HepG2 (cell line): Measurements from ENCODE around the gene DDX1. TPM values are rescaled to one million over a fixed set of nuclear protein-coding genes. Genes with fewer than 3 reads are reported as not detected.

Experiments
- SRF ChIP-seq: IDR thresholded peaks from 2 replicates; pipeline ENCODE4 v1.6.1; 2011; ENCODE audit warnings: mild to moderate bottlenecking, low read depth, low read length, moderate library complexity
- ZSCAN22 ChIP-seq: sonication (generic); formaldehyde crosslinking; IDR thresholded peaks from 2 replicates; pipeline ENCODE4 v1.4.0; 2020; ENCODE audit warnings: mild to moderate bottlenecking, missing genetic modification reagents
- polyA plus RNA-seq, 8 experiments: library from polyadenylated mRNA; depleted of rRNA in 3 of 8; stranded (reverse) in 7 of 8; unstranded in 1 of 8; fragments of >200 nt; fragmentation: Illumina TruSeq in 4 of 8; extraction: Trizol in 4 of 8; gene quantifications; 2 replicates each; pipeline versions ENCODE4 v1.2.1 to v1.2.3, GENCODE V29; 2011 to 2016; ENCODE audit warnings: low read depth in 4 of 8, missing spikeins in 1 of 8, mixed read lengths in 1 of 8; ENCODE audit not compliant: insufficient read depth in 1 of 8
- total RNA-seq, 5 experiments: library from RNA; depleted of rRNA; stranded (reverse); fragments of >200 nt; fragmentation: Illumina TruSeq; extraction: Trizol; gene quantifications; 2 replicates each; pipeline ENCODE4 v1.2.3, GENCODE V29; 2016; ENCODE audit warnings: low read depth in 1 of 5
- TF ChIP-seq, protein P1 (sequence below): sonication (generic); formaldehyde crosslinking; IDR thresholded peaks from 2 replicates; pipeline ENCODE4 v1.8.0; 2022; ENCODE audit warnings: mild to moderate bottlenecking, missing genetic modification reagents, moderate library complexity
- TF ChIP-seq, protein P2 (sequence below): sonication (generic); formaldehyde crosslinking; IDR thresholded peaks from 2 replicates; pipeline ENCODE4 v1.4.0; 2020; ENCODE audit warnings: missing genetic modification reagents, borderline replicate concordance
- TF ChIP-seq, protein P3 (sequence below): sonication (generic); formaldehyde crosslinking; IDR thresholded peaks from 2 replicates; pipeline ENCODE4 v1.4.0; 2020; ENCODE audit warnings: mild to moderate bottlenecking, missing genetic modification reagents
- TF ChIP-seq, protein P4 (sequence below): sonication (generic); formaldehyde crosslinking; IDR thresholded peaks from 2 replicates; pipeline ENCODE4 v1.4.0; 2020; ENCODE audit warnings: mild to moderate bottlenecking, missing genetic modification reagents

The DDX1 gene
- total and polyA plus RNA-seq, 2 of the 13 experiments (the other 11 are each of a cell fraction or from before 2014, with no cell fraction given): 81.6 to 130 TPM

DNA sequence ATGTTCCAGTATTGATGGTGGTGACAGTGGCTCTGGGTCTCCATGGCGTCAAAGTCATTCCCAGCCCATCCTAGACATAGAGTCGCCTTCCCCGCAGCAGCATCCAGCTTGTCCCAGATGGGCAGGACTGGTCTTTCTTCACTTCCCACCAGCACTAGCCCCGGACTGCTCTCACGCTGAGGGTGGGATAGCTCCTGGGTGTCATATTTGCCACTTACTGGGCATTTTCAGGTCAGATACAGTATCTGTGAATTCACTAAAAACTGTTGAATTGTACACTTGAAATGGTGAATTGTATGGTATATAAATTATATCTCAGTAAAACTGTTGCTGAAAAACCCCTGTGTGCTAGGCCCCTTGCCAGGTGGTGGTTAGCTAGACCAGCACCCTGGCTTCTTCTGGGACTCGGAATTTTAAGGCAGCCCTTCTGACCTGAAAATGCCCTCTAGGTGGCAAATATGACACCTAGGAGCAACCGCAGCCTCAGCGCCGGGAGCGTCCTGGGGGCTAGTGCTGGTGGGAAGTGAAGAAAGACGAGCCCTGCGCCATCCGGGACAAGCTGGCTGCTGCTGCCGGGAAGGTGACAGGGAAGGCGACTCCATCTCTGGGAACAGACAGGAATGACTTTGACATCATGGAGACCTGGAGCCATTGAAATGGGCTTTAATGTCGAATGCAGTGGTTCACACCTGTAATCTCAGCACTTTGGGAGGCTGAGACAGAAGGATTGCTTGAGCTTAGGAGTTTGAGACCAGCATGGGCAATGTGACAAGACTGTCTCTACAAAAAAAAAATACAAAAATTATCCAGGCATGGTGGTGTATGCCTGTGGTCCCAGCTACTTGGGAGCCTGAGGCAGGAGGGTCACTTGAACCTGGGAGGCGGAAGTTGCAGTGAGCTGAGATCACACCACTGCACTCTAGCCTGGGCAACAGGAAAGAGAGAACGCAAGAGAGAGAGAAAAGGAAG is 56.2 kb downstream of the DDX1 start (continued):
- TF ChIP-seq, protein P1, sequence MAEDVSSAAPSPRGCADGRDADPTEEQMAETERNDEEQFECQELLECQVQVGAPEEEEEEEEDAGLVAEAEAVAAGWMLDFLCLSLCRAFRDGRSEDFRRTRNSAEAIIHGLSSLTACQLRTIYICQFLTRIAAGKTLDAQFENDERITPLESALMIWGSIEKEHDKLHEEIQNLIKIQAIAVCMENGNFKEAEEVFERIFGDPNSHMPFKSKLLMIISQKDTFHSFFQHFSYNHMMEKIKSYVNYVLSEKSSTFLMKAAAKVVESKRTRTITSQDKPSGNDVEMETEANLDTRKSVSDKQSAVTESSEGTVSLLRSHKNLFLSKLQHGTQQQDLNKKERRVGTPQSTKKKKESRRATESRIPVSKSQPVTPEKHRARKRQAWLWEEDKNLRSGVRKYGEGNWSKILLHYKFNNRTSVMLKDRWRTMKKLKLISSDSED (CRISPR knock-in tag): no peak
- TF ChIP-seq, protein P2, sequence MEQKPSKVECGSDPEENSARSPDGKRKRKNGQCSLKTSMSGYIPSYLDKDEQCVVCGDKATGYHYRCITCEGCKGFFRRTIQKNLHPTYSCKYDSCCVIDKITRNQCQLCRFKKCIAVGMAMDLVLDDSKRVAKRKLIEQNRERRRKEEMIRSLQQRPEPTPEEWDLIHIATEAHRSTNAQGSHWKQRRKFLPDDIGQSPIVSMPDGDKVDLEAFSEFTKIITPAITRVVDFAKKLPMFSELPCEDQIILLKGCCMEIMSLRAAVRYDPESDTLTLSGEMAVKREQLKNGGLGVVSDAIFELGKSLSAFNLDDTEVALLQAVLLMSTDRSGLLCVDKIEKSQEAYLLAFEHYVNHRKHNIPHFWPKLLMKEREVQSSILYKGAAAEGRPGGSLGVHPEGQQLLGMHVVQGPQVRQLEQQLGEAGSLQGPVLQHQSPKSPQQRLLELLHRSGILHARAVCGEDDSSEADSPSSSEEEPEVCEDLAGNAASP: no peak
- no peak for TF ChIP-seq SRF
- TF ChIP-seq, protein P3, sequence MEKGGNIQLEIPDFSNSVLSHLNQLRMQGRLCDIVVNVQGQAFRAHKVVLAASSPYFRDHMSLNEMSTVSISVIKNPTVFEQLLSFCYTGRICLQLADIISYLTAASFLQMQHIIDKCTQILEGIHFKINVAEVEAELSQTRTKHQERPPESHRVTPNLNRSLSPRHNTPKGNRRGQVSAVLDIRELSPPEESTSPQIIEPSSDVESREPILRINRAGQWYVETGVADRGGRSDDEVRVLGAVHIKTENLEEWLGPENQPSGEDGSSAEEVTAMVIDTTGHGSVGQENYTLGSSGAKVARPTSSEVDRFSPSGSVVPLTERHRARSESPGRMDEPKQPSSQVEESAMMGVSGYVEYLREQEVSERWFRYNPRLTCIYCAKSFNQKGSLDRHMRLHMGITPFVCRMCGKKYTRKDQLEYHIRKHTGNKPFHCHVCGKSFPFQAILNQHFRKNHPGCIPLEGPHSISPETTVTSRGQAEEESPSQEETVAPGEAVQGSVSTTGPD: no peak
- no peak for TF ChIP-seq ZSCAN22 (CRISPR knock-in tag)
- TF ChIP-seq, protein P4, sequence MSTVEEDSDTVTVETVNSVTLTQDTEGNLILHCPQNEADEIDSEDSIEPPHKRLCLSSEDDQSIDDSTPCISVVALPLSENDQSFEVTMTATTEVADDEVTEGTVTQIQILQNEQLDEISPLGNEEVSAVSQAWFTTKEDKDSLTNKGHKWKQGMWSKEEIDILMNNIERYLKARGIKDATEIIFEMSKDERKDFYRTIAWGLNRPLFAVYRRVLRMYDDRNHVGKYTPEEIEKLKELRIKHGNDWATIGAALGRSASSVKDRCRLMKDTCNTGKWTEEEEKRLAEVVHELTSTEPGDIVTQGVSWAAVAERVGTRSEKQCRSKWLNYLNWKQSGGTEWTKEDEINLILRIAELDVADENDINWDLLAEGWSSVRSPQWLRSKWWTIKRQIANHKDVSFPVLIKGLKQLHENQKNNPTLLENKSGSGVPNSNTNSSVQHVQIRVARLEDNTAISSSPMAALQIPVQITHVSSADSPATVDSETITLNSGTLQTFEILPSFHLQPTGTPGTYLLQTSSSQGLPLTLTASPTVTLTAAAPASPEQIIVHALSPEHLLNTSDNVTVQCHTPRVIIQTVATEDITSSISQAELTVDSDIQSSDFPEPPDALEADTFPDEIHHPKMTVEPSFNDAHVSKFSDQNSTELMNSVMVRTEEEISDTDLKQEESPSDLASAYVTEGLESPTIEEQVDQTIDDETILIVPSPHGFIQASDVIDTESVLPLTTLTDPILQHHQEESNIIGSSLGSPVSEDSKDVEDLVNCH (CRISPR knock-in tag): no peak
